ENCODE measurements around the gene CELSR1.

Gene CELSR1

GRCh38 chr22:46542011-46542985, 4.9 kb upstream of the CELSR1 start:
- TF ChIP-seq CTCF (IDR thresholded peaks at IDR 0.05): peak; percentile 75
- Histone ChIP-seq H3K27ac (no peak overlapping the region), H3K4me3 (no peak overlapping the region)
- DNase-seq (ENCODE audit: low spot score): no peak

DNA sequence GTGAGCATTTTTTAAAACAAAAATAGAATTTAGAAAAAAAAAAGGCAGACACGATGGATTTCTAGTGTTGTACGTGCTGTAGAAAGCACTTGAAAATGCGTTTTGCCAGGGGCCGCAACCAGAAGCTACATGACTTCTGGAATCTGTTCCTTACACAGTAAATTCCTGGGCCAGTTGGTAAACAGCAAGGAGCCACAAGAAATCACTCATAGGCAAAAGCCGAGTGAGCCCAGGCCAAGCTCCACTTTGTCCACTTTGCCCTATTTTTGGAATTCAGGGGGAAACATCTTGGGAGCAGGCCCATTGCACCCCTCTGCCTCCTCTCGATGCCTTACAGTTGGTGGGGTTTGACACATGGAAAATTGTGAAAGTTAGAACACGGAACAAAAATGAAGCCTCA, 4.1 kb upstream of the CELSR1 start:
- no peak overlapping the region for H3K4me3 ChIP-seq
- H3K27ac ChIP-seq: no peak overlapping the region
- TF ChIP-seq CTCF (IDR thresholded peaks at IDR 0.05): no peak
- no peak for DNase-seq (ENCODE audit: low spot score)

- no peak for DNase-seq (ENCODE audit: low spot score)
- TF ChIP-seq CTCF (IDR thresholded peaks at IDR 0.05): no peak
- Histone ChIP-seq H3K27ac (no peak overlapping the region), H3K4me3 (no peak overlapping the region)
These were observed 3.5 kb upstream of the CELSR1 start for GRCh38 chr22:46540874-46541273.

- no peak for DNase-seq (ENCODE audit: low spot score)
- Histone ChIP-seq H3K4me3 (peak overlapping the region; percentile 69), H3K27ac (no peak overlapping the region)
- TF ChIP-seq CTCF (IDR thresholded peaks at IDR 0.05): no peak
These were observed 1.7 kb upstream of the CELSR1 start for GRCh38 chr22:46539169-46539568.

GRCh38 chr22:46538814-46539160, 1.4 kb upstream of the CELSR1 start:
- no peak overlapping the region for H3K27ac ChIP-seq
- DNase-seq (ENCODE audit: low spot score): no peak
- TF ChIP-seq CTCF (IDR thresholded peaks at IDR 0.05): no peak
- H3K4me3 ChIP-seq: peak overlapping the region; percentile 69

DNA sequence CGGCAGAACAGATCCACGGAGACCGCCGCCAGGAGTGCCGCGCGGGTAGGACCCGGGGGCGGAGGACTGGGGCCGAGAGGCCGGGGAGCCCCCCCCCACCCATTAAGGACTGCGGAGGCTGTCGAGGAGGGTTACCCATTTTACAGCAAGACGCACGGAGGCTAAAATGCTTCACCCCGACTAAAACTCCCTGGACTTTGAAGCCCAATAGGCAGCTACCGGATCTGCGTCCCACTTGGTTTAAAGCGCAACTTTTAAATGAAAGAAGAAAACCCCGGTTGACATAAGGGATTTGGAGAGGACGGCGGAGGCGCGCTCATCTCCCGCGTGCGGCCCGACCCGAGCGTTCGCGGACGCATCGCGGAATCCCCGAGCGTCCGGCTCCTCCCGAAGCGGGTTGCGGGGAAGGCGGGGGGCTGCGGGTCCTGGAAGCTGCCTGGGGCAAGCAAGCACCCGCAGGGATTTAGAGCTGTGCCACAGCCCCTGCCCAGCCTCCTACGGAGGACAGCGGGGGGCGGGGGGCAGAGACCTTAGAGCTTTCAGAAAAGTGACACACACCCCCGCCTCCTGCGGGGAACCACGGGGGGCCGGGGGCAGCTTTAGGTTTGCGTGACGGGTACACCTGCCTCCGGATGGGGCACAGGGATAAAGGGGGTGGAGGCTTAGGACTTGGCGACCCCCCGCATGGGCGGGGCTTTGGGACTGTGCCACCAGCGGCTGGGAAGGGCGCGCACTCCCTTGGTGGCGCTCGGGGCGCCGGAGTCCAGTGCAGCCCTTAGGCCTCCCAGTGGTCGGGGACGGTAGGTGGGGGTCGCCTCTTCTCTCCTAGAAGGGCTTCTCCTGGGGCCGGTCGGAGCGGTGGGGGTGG, 760 bp upstream of the CELSR1 start:
- no peak overlapping the region for H3K27ac ChIP-seq
- peak overlapping the region; percentile 69 for H3K4me3 ChIP-seq
- DNase-seq (ENCODE audit: low spot score): no peak
- TF ChIP-seq CTCF (IDR thresholded peaks at IDR 0.05): no peak

All from coronary artery (tissue), 2 donors.